Left lobe of liver (tissue), 2 donors: ENCODE results near the gene PSMD7. TPM values are rescaled to one million over a fixed set of nuclear protein-coding genes. Genes with fewer than 3 reads are reported as not detected.

Experiments
- ATAC-seq: fragments of 200-7000 bp; cut with Tn5 transposase; one replicate; pipeline ENCODE4 v1.9.1; 2020; ENCODE audit warnings: mild to moderate bottlenecking, moderate library complexity
- DNase-seq: peaks from one replicate; pipeline ENCODE4 v3.0.0-alpha.2; 2020; ENCODE audit warnings: low spot score
- total RNA-seq: library from RNA; stranded (reverse); gene quantifications from one replicate; pipeline ENCODE4 v1.2.1, GENCODE V29; 2021
- donor health status: DM: no; HTN: no; CAD: no; lungs with moderate emphysema.
- donor health status: DM: no; HTN: yes; CAD: no.

PSMD7 gene
- total RNA-seq: 39.4 TPM

GRCh38 chr16:74296432-74297144 is at the start of gene PSMD7:
PSMD7 (plus strand) TSS chr16:74296814; CDS start chr16:74296915, 101 bp downstream.
- DNase-seq (peak; percentile 95), ATAC-seq (peak; percentile 93)

- ATAC-seq: no peak
- no peak for DNase-seq
Observed at GRCh38 chr16:74249254-74249653, 47.4 kb upstream of the PSMD7 start.

GRCh38 chr16:74249846-74250245 is 46.8 kb upstream of the PSMD7 start:
- DNase-seq (no peak), ATAC-seq (no peak)

- DNase-seq (no peak), ATAC-seq (no peak)
Observed at GRCh38 chr16:74252329-74252728, 44.3 kb upstream of the PSMD7 start.

- no peak for ATAC-seq
- no peak for DNase-seq
Observed at GRCh38 chr16:74253161-74253938, 43.3 kb upstream of the PSMD7 start.

- no peak for ATAC-seq
Observed at GRCh38 chr16:74257061-74257460, 39.6 kb upstream of the PSMD7 start.

GRCh38 chr16:74261068-74261467 is 35.5 kb upstream of the PSMD7 start:
- no peak for ATAC-seq
- no peak for DNase-seq

More at GRCh38 chr16:74257061-74257460, 39.6 kb upstream of the PSMD7 start:
- DNase-seq: no peak

GRCh38 chr16:74264811-74265210 is 31.8 kb upstream of the PSMD7 start:
- no peak for DNase-seq

GRCh38 chr16:74268372-74268782 is 28.2 kb upstream of the PSMD7 start:
- ATAC-seq (no peak), DNase-seq (no peak)

More at GRCh38 chr16:74264811-74265210, 31.8 kb upstream of the PSMD7 start:
- ATAC-seq: no peak

- ATAC-seq: no peak
- DNase-seq: no peak
Observed at GRCh38 chr16:74271872-74272271, 24.7 kb upstream of the PSMD7 start.

GRCh38 chr16:74275031-74275636 is 21.5 kb upstream of the PSMD7 start:
- no peak for DNase-seq
- peak; percentile 58 for ATAC-seq

GRCh38 chr16:74275711-74276110 is 20.9 kb upstream of the PSMD7 start:
- DNase-seq (no peak), ATAC-seq (no peak)

- DNase-seq (no peak), ATAC-seq (no peak)
Observed at GRCh38 chr16:74277974-74278373, 18.6 kb upstream of the PSMD7 start.

GRCh38 chr16:74279266-74279665 is 17.3 kb upstream of the PSMD7 start:
- DNase-seq (no peak), ATAC-seq (no peak)

GRCh38 chr16:74279805-74280204 is 16.8 kb upstream of the PSMD7 start:
- ATAC-seq (no peak), DNase-seq (no peak)

GRCh38 chr16:74280448-74280847 is 16.2 kb upstream of the PSMD7 start:
- ATAC-seq: no peak
- no peak for DNase-seq

GRCh38 chr16:74281300-74281699 is 15.3 kb upstream of the PSMD7 start:
- ATAC-seq (no peak), DNase-seq (no peak)

- ATAC-seq (no peak), DNase-seq (no peak)
Observed at GRCh38 chr16:74283716-74284115, 12.9 kb upstream of the PSMD7 start.

GRCh38 chr16:74288065-74288464 is 8.5 kb upstream of the PSMD7 start:
- ATAC-seq: no peak

GRCh38 chr16:74290356-74290755 is 6.3 kb upstream of the PSMD7 start:
- DNase-seq (peak; percentile 59), ATAC-seq (peak; percentile 12)

More at GRCh38 chr16:74288065-74288464, 8.5 kb upstream of the PSMD7 start:
- no peak for DNase-seq

- no peak for ATAC-seq
- DNase-seq: no peak
Observed at GRCh38 chr16:74291176-74291575, 5.4 kb upstream of the PSMD7 start.
